ENCODE data around the gene OR9Q1.
"Not testable (repeated sequence)": the region's sequence is repeated elsewhere in the genome, so short reads cannot be mapped to it uniquely, and the experiment has no call there.

The OR9Q1 gene

GRCh38 chr11:58135171-58135570 lies 111.5 kb downstream of the OR9Q1 start:
- DNase-seq = no peak

- no peak for DNase-seq
Observed at GRCh38 chr11:58142761-58143160, 119.1 kb downstream of the OR9Q1 start.

- DNase-seq = no peak
Observed at GRCh38 chr11:58152781-58153180, 129.1 kb downstream of the OR9Q1 start.

- no peak for DNase-seq
Observed at GRCh38 chr11:58164389-58164788, 140.7 kb downstream of the OR9Q1 start.

GRCh38 chr11:58164990-58165389 lies 141.3 kb downstream of the OR9Q1 start:
- DNase-seq = no peak

GRCh38 chr11:58165504-58166106 lies 141.9 kb downstream of the OR9Q1 start:
- DNase-seq = no peak

GRCh38 chr11:58177409-58178054 lies 153.9 kb downstream of the OR9Q1 start:
- DNase-seq = no peak

GRCh38 chr11:58178444-58178843 lies 154.8 kb downstream of the OR9Q1 start:
- no peak for DNase-seq

GRCh38 chr11:58179648-58180047 lies 156.0 kb downstream of the OR9Q1 start:
- no peak for DNase-seq

- no peak for DNase-seq
Observed at GRCh38 chr11:58186938-58187337, 163.3 kb downstream of the OR9Q1 start.

- DNase-seq = no peak
Observed at GRCh38 chr11:58188770-58189169, 165.1 kb downstream of the OR9Q1 start, which contains the start of gene OR9Q2. Gene OR9Q2, plus strand, starts transcription at chr11:58189070. Its CDS starts 1,421 bp downstream, at chr11:58190491.

GRCh38 chr11:58192229-58192628 lies 168.5 kb downstream of the OR9Q1 start:
- DNase-seq = no peak

- no peak for DNase-seq
Observed at GRCh38 chr11:58193391-58193790, 169.7 kb downstream of the OR9Q1 start.

GRCh38 chr11:58195939-58196338 lies 172.3 kb downstream of the OR9Q1 start:
- DNase-seq = no peak

GRCh38 chr11:58199271-58199670 lies 175.6 kb downstream of the OR9Q1 start:
- DNase-seq = no peak

GRCh38 chr11:58204042-58204441 lies 180.4 kb downstream of the OR9Q1 start, which contains the start of gene OR1S2:
Gene OR1S2, minus strand, starts transcription at chr11:58204142. Its CDS starts 0 bp downstream, at chr11:58204142.
- DNase-seq = no peak

GRCh38 chr11:58212420-58212819 lies 188.7 kb downstream of the OR9Q1 start, which contains the start of gene OR1S1:
Gene OR1S1, plus strand, starts transcription at chr11:58212720.
- DNase-seq = not testable (repeated sequence)

- no peak for DNase-seq
Observed at GRCh38 chr11:58216476-58216875, 192.8 kb downstream of the OR9Q1 start.

GRCh38 chr11:58222721-58223120 lies 199.0 kb downstream of the OR9Q1 start:
- DNase-seq = no peak

GRCh38 chr11:58227956-58228615 lies 204.4 kb downstream of the OR9Q1 start:
- DNase-seq = no peak

All from fibroblast of skin of scalp (primary cell).